ENCODE measurements around the gene IGSF8. TPM values are rescaled to one million over a fixed set of nuclear protein-coding genes. Genes with fewer than 3 reads are reported as not detected.

IGSF8 gene
- polyA plus RNA-seq, 1 donor from 2014 or later: 27.3 TPM

DNA sequence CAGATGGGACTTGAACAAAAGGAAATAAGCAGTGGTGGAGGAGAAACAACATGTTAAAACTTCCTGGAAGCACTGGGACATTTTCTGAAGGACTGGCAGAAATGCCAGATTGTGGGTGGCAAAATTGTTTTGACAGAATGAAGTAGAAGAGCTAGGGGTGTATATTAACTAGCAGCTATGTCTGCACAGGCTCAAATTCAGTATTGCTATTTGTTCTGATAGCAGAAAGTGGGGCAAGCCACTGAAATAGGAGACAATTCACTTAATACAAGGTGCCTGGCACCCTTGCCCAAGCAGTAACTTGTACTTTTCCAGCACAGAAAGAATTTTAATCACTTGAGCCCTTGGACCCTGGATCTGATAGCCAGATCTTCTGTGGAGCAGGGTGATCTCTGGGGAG lies 54.9 kb downstream of the IGSF8 start:
- Histone ChIP-seq H3K9me2 (ENCODE audit: insufficient read depth, low read length) (no peaks in the 10 kb centered on the region), H3K9me3 (ENCODE audit: low read length) (no peaks in the 10 kb centered on the region), H4K20me1 (ENCODE audit: insufficient read depth) (no peaks in the 10 kb centered on the region), H3K27me3 (ENCODE audit: insufficient read depth, low read depth, low read length) (no peaks in the 10 kb centered on the region), H3K27ac (ENCODE audit: low read length) (no peak overlapping the region), H3K9ac (ENCODE audit: low read length) (no peak overlapping the region), H3K36me3 (ENCODE audit: insufficient read depth, low read length) (no peaks in the 10 kb centered on the region), H3K4me3 (ENCODE audit: low read length) (no peak overlapping the region), H3K4me2 (ENCODE audit: low read length) (no peak overlapping the region), H2AFZ (ENCODE audit: low read depth, low read length) (no peak overlapping the region), H3F3A (ENCODE audit: insufficient read depth, low read length, poor library complexity, severe bottlenecking) (no peaks in the 10 kb centered on the region), H3K79me2 (replicated peaks; ENCODE audit: insufficient read depth, low read length) (no peaks in the 10 kb centered on the region)
- TF ChIP-seq MXI1 (conservative IDR thresholded peaks at IDR 0.05; ENCODE audit: poor library complexity, severe bottlenecking) (no peak), EZH2 (IDR thresholded peaks at IDR 0.05; ENCODE audit: borderline replicate concordance, insufficient read depth, low read length, poor library complexity, severe bottlenecking) (no peak), SMC3 (conservative IDR thresholded peaks at IDR 0.05; ENCODE audit: poor library complexity) (no peak), POLR2AphosphoS5 (IDR thresholded peaks at IDR 0.05) (no peak), EP300 (conservative IDR thresholded peaks at IDR 0.05; ENCODE audit: poor library complexity, severe bottlenecking) (no peak), TAF1 (IDR thresholded peaks at IDR 0.05; ENCODE audit: low read depth) (no peak), RAD21 (conservative IDR thresholded peaks at IDR 0.05) (no peak)
- TF ChIP-seq, protein P1, sequence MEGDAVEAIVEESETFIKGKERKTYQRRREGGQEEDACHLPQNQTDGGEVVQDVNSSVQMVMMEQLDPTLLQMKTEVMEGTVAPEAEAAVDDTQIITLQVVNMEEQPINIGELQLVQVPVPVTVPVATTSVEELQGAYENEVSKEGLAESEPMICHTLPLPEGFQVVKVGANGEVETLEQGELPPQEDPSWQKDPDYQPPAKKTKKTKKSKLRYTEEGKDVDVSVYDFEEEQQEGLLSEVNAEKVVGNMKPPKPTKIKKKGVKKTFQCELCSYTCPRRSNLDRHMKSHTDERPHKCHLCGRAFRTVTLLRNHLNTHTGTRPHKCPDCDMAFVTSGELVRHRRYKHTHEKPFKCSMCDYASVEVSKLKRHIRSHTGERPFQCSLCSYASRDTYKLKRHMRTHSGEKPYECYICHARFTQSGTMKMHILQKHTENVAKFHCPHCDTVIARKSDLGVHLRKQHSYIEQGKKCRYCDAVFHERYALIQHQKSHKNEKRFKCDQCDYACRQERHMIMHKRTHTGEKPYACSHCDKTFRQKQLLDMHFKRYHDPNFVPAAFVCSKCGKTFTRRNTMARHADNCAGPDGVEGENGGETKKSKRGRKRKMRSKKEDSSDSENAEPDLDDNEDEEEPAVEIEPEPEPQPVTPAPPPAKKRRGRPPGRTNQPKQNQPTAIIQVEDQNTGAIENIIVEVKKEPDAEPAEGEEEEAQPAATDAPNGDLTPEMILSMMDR (IDR thresholded peaks at IDR 0.05; ENCODE audit: poor library complexity, severe bottlenecking): no peak
- TF ChIP-seq, protein P2, sequence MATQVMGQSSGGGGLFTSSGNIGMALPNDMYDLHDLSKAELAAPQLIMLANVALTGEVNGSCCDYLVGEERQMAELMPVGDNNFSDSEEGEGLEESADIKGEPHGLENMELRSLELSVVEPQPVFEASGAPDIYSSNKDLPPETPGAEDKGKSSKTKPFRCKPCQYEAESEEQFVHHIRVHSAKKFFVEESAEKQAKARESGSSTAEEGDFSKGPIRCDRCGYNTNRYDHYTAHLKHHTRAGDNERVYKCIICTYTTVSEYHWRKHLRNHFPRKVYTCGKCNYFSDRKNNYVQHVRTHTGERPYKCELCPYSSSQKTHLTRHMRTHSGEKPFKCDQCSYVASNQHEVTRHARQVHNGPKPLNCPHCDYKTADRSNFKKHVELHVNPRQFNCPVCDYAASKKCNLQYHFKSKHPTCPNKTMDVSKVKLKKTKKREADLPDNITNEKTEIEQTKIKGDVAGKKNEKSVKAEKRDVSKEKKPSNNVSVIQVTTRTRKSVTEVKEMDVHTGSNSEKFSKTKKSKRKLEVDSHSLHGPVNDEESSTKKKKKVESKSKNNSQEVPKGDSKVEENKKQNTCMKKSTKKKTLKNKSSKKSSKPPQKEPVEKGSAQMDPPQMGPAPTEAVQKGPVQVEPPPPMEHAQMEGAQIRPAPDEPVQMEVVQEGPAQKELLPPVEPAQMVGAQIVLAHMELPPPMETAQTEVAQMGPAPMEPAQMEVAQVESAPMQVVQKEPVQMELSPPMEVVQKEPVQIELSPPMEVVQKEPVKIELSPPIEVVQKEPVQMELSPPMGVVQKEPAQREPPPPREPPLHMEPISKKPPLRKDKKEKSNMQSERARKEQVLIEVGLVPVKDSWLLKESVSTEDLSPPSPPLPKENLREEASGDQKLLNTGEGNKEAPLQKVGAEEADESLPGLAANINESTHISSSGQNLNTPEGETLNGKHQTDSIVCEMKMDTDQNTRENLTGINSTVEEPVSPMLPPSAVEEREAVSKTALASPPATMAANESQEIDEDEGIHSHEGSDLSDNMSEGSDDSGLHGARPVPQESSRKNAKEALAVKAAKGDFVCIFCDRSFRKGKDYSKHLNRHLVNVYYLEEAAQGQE (IDR thresholded peaks at IDR 0.05; ENCODE audit: borderline replicate concordance): no peak

Other genes with a start within 250 kb of the IGSF8 start
- gene VSIG8, start 236.0 kb downstream of the IGSF8 start, polyA plus RNA-seq: 0.37 TPM in 1 of 2 replicates, not detected in the other
- gene CFAP45, start 198.5 kb downstream of the IGSF8 start, polyA plus RNA-seq: 0.12 TPM in 1 of 2 replicates, not detected in the other
- 0.52 and 0.90 TPM in 2 replicates for gene TAGLN2, start 173.1 kb downstream of the IGSF8 start, polyA plus RNA-seq
- 10.7 and 11.8 TPM in 2 replicates for gene IGSF9, start 153.0 kb downstream of the IGSF8 start, polyA plus RNA-seq
- gene SLAMF9, start 144.4 kb downstream of the IGSF8 start, polyA plus RNA-seq: not detected in 2 replicates
- 3.4 and 3.8 TPM in 2 replicates for gene PIGM, start 66.6 kb downstream of the IGSF8 start, polyA plus RNA-seq
- gene KCNJ10, start 28.5 kb downstream of the IGSF8 start, polyA plus RNA-seq: not detected in 2 replicates
- gene KCNJ9, start 17.1 kb downstream of the IGSF8 start, polyA plus RNA-seq: 8.0 and 9.8 TPM in 2 replicates
- 0.12 and 0.14 TPM in 2 replicates for gene ATP1A2, start 17.1 kb upstream of the IGSF8 start, polyA plus RNA-seq
- not detected in 2 replicates for gene ATP1A4, start 53.0 kb upstream of the IGSF8 start, polyA plus RNA-seq
- not detected in 2 replicates for gene CASQ1, start 92.0 kb upstream of the IGSF8 start, polyA plus RNA-seq
- gene PEA15, start 106.8 kb upstream of the IGSF8 start, polyA plus RNA-seq: 46.4 and 51.9 TPM in 2 replicates
- 153 TPM in 2 replicates for gene DCAF8, start 163.9 kb upstream of the IGSF8 start, polyA plus RNA-seq
- gene PEX19, start 186.5 kb upstream of the IGSF8 start, polyA plus RNA-seq: 37.7 and 51.6 TPM in 2 replicates
- gene COPA, start 244.6 kb upstream of the IGSF8 start, polyA plus RNA-seq: 75.0 and 75.6 TPM in 2 replicates
- 21.0 and 26.8 TPM in 2 replicates for gene NCSTN, start 244.8 kb upstream of the IGSF8 start, polyA plus RNA-seq